SK-N-MC (cell line): ENCODE measurements around the gene EPB41.
"Not testable (repeated sequence)": the region's sequence is repeated elsewhere in the genome, so short reads cannot be mapped to it uniquely, and the experiment has no call there.

Experiments
- EZH2 ChIP-seq: fragments of 200-600 bp; sonication (generic); IDR thresholded peaks from one replicate; pipeline ENCODE4 v1.6.1; 2017; ENCODE audit warnings: antibody characterized with exemption
- FOXP2 ChIP-seq: optimal IDR thresholded peaks from 2 replicates; pipeline ENCODE3; 2011; ENCODE audit warnings: mild to moderate bottlenecking, moderate library complexity; ENCODE audit not compliant: insufficient read depth; ENCODE audit errors: extremely low read length, control extremely low read depth
- POLR2AphosphoS5 ChIP-seq: IDR thresholded peaks from 2 replicates; pipeline ENCODE4 v1.6.1; 2012; ENCODE audit warnings: mild to moderate bottlenecking, low read depth, low read length, borderline replicate concordance

DNA sequence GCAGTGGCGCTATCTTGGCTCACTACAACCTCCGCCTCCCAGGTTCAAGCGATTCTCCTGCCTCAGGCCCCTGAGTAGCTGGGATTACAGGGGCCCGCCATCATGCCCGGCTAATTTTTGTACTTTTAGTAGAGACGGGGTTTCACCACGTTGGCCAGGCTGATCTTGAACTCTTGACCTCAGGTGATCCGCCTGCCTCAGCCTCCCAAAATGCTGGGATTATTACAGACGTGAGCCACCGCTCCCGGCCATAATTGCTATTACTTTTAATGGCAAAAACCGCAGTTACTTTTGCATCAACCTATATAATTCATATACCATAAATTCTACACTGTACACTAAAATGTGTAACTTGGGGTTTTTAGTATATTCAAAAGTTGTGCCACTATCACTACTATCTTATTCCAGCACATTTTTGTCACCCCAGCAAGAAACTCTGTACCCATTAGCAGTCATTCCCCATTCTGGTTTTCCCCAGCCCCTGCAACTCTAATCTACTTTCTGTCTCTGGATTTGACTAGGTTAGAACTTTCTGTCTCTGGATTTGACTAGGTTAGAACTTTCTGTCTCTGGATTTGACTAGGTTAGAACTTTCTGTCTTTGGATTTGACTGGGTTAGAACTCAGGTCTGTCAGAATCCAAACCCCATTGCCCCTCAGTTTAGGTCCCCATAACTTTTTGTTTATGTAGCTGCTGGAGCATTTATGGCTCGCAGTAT lies 47.9 kb downstream of the EPB41 start:
- not testable (repeated sequence) for TF ChIP-seq POLR2AphosphoS5, EZH2, FOXP2
